GM21367 (cell line): Measurements from ENCODE around the gene SOSTDC1.
"Not testable (repeated sequence)": the region's sequence is repeated elsewhere in the genome, so short reads cannot be mapped to it uniquely, and the experiment has no call there.

Experiments used
- ATAC-seq: cut with Tn5 transposase; IDR thresholded peaks from one replicate; pipeline ENCODE4 v1.9.1; 2021; ENCODE audit not compliant: unreplicated experiment

Gene SOSTDC1, protein sequence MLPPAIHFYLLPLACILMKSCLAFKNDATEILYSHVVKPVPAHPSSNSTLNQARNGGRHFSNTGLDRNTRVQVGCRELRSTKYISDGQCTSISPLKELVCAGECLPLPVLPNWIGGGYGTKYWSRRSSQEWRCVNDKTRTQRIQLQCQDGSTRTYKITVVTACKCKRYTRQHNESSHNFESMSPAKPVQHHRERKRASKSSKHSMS

DNA sequence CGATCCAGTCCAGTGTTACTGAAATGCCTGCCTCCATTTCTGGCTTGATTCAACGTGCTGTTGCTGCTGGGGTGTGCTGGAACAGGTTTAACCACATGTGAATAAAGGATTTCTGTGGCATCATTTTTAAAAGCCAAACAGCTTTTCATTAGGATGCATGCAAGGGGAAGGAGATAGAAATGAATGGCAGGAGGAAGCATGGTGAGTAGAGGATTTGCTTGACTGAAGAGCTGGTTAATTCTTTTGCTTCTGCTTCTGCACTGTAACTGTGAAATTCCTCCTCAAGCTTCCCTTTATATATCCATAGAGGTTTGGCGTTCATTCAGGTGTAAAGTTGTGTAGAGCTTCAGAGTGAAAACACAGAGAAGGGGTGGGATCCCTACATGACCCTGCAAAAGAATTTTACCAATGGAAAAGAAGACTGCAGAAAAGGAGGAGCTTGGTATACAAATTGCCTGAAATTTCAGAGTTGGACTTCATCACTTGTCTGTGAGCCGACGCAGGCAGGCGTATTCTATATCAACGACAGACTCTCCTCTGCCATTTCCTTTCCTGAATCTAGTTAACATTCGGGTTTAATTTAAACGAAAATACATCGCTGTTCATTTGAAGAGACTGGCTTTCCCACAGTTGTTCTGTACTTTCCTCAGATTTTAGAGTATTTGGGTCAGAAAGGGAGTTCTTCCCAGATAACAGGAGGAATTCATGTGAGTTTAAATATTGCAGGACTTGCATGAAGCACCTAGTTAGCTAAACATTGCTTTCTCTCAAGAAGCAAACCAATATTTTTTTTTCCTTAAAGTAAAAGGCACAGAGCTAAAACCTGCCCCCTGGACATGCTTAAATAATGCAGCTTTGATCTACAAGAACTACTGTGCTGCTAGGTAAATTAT is at the start of gene SOSTDC1:
TSS of gene SOSTDC1 (minus strand) at position 270 of the 893 bp plus-strand sequence. CDS start at position 200, 70 bp downstream.
- ATAC-seq: no peak

DNA sequence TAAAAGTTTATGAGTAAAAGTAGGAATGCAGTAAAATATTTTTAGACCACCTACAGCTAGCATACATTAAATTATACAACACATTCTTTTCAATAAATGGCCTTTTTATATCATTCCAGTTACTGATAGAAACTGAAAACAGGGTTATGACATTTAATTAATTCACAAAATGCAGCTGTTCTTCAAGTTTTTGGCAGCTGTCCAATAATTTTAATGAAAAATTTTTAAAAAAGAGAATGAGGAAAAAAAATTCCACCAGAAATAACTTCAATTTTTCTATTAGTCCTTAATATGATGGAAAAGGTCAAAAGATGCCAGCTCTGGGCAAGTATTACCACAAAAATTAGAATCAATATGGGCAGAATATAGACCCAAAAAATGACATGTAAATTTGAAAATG is 49.2 kb upstream of the SOSTDC1 start:
- ATAC-seq: no peak

DNA sequence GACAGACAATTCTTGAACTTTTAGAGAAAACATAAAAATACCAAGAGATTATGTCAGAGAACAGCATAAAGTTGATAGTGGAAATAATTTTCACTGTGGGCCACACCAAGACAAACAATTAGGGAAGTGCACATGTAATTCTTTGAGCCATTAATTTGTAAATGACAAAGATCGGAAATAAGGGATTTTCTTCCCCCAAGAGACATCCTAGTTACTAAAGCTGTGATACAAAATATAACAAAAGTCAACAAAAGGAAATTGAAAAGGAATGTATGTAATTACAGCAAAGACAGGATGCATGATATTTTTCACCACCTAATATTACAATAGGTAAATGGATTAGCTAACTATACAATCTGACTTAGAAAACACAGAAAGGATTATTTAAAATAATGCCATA is 48.7 kb upstream of the SOSTDC1 start:
- ATAC-seq: no peak

DNA sequence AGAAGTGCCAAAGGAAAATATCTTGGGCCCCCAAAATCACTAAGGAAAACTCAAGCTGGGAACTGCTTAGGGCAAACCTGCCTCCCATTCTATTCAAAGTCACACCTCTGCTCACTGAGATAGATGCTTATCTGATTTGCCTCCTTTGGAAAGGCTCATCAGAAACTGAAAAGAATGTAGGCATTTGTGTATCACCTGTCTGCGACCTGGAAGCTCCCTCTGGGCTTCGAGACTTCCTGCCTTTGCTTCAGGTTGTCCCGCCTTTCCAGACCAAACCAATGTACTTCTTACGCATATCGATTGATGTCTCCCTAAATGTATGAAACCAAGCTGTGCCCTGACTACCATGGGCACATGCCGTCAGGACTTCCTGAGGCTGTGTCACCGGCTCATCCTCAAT is 46.6 kb upstream of the SOSTDC1 start:
- ATAC-seq: no peak

DNA sequence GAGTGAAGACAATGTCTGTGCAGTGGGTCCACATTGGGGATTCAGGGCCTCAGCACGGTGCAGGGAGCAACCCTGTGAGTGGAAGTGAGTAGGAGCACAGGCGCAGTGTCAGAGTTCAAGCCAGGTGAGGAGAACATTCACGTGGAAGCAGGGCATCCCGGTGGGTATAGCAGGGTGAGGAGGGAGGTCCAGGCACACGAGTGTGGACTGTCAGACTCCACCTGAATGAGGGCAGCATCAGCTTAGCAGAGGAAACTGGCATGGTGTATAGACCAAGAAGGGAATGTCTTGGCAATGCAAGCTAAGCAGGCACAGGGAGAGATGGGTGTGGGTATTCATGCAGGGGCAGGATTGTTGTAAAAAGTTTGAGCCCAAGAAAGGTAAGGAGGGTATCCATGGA is 45.8 kb upstream of the SOSTDC1 start:
- ATAC-seq: no peak

DNA sequence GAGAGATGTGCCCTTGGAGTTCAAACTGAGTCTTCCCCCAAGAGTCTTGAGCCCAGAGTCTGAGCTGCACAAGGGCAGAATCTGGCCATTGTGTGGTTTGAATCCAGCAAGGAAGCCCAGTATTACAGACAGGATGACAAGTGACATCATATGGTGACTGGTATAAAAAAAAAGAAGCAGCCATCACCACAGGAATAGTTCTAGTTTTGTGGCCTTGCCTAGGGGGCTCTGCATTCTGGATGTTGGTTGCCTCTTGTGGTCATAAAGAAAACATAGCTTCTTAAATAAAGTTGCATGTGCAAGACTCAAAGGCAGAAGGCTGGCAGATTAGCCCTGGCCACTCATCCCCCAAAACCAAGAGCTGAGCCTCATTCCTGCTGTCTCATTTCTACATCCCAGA is 44.3 kb upstream of the SOSTDC1 start:
- ATAC-seq: no peak

DNA sequence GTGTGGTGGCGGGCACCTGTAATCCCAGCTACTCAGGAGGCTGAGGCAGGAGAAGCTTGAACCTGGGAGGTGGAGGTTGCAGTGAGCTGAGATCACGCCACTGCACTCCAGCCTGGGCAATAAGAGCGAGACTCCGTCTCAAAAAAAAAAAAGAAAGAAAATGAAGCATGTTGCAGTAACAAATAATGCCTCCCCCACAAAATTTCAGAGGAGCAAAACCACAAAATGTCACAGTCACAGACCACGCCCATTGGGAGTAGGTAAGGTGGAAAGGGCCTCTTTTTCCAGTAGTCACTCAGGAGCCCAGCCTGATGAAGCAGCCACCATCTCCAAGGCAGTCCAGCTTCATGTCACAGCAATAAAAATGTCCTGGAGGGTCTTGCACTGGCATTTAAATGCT is 40.9 kb upstream of the SOSTDC1 start:
- ATAC-seq: not testable (repeated sequence)

DNA sequence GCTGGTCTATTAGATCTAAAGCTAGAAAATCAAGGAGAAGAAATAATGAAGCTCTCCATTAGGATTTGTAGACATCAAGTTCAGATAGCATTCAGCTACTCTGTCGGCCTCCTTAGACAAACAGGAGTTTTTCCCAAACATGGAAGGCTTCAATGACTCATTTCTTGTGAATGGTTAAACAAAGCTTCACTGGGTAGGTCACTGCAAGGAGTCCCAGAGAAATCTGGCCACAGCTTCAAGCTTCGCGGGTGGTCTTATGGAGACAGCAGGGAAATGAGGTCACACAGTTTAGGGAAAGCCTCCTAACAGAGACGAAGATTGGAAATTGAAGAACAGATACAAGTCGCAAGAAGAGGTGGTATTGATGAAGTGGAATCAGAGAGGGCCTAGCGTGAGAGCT is 38.5 kb upstream of the SOSTDC1 start:
- ATAC-seq: no peak

DNA sequence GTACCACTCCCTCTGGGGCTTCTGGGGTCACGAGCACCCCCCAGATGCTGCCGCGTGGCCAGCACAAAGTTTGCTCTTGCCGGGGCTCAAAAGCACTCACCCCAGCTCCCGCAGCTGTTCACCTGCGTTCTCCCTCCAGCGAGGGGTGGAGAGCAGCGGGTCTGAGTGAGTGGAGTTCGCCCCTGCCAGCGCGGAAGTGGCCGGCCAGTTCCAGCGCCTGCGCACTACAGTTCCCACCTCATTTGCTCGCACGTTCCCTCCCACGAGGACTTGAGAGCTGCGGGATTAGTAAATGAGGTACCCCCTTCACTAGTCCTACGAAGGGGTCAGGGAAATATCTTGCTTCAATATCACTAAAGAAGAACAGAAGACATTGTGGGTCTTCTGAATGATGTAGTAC is 36.8 kb upstream of the SOSTDC1 start:
- no peak for ATAC-seq

DNA sequence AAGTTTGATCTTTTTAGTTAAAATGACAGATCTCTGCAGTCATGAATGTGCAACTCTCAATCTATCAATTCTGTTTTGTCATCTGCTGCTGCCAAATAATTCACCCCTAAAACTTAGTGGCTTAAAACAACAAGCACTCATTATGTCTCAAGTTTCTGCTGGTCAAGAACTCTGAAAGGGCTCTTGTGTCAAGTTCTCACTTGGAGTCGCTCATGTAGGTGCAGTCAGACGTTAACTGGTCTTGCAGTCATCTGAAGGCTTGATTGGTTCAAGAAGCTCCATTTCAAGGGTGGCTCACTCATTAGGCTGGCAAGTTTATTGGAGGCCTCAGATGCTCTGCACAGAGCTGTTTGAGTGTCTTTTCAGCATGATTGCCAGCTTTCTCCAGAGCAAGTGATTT is 32.6 kb upstream of the SOSTDC1 start:
- no peak for ATAC-seq

DNA sequence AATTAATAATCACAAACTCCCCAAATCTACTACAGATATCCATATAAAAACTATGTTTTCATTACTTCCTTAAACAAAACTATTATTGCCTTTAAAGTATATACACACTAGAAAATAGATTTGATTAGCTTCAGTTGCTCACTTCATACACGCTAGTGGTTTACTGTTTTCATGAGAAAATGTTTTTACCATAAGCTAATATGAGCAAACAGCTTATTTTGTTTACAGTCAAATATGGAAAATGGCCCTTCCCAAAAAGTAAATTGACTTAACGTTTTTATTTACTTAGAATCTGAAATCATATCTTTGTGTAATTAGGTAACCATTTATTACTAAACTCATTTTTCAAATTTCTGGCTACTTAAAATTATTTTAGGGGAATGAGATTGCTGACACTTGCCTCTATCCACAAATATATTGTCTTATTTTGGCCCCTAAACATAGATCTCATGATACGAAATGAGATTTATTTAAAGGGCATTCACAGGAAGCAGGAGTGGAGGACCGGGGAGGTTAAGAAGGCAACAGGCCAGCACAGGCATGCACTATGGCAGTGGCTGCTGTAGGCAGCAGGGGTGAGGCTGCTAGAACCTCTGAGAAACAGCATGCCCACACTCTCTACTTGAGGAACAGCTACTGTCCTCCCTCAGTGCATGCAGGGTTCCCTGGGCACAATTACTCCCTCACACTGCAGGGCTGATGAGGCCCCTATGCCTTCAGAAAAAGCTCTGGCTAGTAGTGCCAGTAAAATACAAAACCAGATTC is 29.6 kb upstream of the SOSTDC1 start:
- ATAC-seq: no peak

DNA sequence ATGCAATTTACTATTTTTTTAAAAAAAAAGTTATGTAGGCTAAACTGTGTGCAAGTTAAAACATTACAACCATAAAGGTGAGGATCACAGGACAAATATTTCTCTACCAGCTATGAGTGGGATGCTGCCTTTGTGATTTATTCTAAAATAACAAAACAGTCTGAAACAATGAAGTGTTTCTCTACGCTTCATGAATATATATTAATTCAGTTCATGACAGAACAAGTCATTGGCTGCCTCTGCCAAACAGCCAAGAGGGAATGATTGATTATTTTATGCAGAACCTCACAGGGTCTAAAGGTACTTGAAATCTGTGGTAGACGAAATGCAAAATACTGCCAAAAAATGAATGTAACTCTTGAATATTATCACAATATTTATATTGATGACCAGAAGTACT is 29.0 kb upstream of the SOSTDC1 start:
- no peak for ATAC-seq

DNA sequence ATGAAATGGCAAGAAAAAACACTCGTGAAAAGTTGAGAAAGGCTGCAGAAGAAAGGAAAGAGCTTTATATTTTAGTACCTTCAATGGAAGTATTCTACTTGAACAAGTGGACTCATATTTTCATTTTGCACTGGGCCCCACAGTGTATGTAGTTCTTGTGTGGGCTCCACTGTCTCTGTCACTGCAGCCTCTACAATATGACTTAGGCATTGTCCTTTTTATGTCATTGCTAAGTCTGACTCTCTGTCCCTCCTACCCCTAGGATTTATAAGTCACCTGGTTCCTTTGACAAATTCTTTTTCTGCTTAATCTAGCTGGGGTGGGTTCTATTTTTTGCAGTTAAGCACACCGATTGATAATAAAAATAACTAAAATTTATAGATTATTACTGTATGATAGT is 27.7 kb upstream of the SOSTDC1 start:
- ATAC-seq: no peak

DNA sequence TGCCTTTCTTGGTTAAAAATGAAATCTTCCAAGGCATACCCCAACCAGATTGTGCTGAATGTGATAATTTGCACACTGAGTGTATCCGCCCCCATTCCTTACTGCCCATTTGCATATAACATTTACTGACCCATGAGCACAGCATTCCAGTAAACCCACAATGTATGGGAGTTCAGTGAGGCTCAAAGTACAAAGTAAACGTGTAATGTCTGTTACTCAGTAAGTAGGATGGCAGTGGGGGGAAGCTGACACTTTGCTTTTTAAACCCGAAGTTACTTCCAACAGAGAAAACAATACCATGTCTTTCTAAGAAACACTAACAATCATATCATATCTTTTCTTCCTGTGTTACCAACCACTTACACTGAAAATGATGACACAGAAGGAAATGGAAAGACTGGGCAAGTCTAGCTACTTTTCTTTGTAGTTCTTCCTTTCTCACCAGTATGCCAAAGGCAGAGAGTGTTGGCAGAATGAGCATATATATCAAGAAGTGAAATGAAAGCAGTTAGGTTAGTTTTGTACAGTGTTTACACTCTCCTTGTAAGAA is 27.1 kb upstream of the SOSTDC1 start:
- ATAC-seq: no peak

DNA sequence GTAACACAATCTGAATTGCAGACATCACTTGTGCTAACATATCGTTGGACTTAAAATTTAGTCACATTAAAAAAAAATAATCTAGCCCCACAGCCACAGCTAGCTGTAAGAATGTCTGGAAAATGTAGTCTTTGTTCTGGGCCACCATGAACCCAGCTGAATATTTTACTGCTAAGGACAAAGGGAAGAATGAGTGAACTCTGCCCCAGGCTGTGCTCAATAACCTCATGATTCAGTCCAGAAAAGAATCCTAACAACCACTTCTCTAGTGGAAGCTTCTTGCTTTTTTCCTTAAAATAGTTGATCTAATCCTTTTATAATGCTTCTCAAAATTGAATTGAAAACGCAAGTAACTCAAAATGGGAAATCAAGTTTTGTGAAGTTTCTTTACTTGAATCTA is 25.6 kb upstream of the SOSTDC1 start:
- no peak for ATAC-seq

DNA sequence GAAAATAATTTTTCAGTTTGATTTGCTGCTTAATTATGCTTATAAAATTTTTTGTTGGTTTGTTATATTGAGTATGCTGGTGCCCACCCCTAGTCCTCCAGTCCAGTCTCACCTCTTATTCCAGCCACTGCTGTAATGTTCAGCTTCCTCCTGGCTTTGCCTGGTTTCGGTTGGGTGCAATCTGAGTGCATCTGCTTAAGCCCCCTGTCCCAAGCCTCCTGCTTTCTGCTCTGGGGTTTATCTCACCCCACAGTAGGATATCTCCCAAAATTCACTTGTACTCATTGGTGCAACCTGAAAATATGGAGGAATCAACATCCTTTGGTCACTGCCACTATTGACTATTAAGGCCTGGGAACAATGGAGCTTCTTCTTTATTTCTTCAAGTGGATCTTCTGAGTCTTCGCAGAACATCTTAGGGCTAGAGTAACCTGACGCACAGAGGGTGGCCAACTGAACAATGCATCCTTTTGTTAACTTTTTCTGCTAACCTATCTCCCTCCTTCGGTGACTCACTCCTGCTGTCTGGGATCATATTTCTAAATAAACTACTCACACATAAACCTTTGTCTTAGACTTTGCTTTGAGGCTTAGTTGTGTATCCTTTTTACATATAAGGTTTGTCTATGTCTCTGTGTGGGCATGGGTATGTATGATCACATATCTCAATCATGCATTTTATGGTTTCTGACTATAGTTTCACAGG is 19.1 kb upstream of the SOSTDC1 start:
- ATAC-seq: no peak

DNA sequence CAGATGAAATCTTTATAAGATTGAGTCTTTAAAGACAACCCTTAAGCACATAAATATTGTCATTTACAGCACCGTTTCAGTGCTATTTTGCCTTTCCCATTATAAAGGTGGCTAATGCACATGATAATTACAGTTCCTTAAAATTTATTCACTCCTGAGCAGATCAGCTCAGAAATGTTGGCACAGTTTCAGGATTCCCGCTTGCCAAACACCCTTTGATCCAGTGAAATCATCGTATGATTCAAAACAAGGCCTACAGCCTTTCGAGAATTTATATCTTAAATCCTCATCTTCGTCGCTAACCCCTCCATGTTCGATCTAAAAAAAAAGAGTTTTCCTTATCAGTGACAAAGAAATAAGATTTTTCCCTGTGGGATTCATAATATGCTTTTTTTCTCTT is 14.1 kb upstream of the SOSTDC1 start:
- no peak for ATAC-seq

DNA sequence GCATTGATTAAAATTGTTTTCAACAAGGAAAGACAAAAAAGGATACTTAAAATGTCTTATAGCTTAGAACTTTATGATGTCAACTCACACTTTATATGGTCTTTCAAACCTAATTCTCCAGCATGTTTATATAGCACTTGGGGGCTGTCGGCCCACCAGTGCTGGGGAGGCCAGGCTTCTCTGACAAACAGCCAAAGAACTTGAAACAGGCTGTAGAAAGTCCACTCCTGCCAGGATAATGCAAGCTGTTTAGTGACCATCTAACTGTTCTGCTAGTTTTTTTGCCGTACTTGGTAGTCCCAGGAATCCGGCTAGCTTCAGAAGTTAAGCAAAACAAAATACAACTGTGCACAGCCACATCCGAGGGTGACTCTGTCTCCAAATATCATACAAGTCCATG is 13.6 kb upstream of the SOSTDC1 start:
- ATAC-seq: no peak

DNA sequence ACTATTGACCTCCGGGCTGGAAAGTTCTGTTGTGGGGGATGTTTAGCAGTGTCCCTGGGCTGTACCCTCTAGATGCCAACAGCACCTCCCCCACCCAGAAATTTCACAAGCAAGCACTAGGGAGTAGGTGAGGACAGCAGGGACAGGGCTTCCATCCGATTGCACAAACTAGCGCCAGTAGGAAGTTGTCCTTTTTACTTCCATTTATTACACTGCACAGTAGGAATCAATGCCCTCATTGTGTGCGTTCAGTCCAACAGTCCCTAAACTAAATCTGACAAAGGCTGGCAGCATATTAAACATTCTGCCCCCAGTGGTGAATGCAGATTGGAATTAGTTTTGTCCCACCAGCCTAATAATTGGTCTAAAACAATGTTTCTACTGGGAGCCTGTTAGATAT is 6.4 kb upstream of the SOSTDC1 start:
- no peak for ATAC-seq

DNA sequence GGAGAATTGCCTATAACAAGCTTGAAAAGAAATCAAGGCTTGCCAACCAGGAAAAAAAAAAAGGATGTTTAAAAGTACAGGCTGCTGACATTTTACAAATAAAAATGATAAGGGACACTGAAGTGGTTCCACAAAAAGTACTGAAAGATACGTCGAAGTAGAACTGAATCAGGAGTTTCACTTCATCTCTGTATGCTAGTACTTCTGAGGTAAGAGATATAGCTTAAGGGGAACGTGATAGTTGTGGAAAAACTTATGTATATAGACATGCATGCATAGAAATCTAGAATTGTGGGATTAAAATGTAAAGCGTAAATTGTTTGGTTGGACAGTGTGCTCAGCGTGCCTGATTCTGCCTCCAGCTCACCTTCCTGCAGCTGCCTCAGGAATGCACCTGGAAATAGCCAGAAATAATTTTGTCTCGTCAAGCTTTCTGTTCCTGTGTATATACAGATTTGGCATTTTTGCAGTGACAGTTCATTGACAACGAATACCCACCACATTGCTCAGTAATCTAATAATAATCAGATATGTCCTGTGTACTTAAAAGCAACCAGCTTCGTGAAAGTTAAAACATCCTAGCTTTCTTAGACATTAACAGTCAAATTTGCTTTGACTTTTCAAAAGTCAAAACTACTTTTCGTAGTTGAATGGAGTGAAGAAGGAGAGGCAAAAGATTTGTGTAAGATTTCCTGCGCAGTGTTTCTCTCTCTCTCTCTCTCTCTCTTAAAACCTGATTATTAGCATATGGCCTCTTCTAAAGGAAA is 1.4 kb downstream of the SOSTDC1 start:
- no peak for ATAC-seq
